GM21825 (cell line): ENCODE results near the gene NGDN.
A peak's percentile ranks its signal among the peaks of the same experiment; 100 is the strongest.
"Not testable (repeated sequence)": the region's sequence is repeated elsewhere in the genome, so short reads cannot be mapped to it uniquely, and the experiment has no call there.

Experiments used
- ATAC-seq: cut with Tn5 transposase; IDR thresholded peaks from one replicate; pipeline ENCODE4 v1.9.1; 2021; ENCODE audit warnings: mild to moderate bottlenecking, moderate library complexity; ENCODE audit not compliant: unreplicated experiment

NGDN gene, protein sequence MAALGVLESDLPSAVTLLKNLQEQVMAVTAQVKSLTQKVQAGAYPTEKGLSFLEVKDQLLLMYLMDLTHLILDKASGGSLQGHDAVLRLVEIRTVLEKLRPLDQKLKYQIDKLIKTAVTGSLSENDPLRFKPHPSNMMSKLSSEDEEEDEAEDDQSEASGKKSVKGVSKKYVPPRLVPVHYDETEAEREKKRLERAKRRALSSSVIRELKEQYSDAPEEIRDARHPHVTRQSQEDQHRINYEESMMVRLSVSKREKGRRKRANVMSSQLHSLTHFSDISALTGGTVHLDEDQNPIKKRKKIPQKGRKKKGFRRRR

GRCh38 chr14:23469127-23469905, at the start of gene NGDN:
Gene NGDN (plus strand): TSS chr14:23469703. CDS start chr14:23469716, 13 bp downstream.
- ATAC-seq, result peak; percentile 96

DNA sequence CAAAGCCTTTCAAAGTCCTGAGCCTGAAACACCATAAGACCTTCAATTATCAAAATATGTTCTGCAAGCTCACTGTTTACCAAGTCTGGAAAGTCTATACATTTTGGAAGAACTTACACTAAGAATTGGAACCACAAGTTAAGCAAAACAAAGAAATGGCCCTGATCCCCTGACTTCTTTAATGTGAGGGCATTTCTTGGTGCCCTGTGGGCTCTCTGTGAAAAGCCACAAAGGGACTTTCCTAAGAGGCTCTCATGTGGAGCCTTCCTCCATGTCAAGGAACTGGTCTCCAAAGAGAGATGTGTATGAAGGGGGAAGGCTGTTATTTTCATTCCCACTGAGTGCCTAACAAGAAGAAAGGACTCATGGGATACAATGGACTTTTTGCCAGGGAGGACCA, 47.9 kb upstream of the NGDN start:
- no peak for ATAC-seq

- ATAC-seq, result no peak
Observed at GRCh38 chr14:23423657-23424056, 45.8 kb upstream of the NGDN start.

DNA sequence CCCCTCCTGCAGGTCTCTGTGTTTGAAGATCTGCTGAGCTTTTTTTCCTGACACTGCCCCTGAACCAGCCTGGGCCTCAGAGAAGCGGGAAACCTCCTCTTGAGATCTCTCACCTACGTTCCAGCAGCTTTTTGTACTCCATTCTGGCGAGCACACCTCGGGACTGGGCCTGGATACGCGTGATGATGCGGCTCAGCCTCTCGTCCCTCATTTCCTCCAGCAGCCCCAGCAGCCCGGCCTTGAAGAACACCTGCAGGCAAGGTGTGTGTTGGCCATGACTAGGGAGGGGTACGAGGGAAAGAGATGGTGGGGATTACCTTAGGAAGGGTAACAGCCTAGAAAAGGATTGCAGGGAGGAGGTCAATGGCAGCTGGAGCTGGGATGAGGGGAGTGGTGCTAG, 44.3 kb upstream of the NGDN start:
- no peak for ATAC-seq

DNA sequence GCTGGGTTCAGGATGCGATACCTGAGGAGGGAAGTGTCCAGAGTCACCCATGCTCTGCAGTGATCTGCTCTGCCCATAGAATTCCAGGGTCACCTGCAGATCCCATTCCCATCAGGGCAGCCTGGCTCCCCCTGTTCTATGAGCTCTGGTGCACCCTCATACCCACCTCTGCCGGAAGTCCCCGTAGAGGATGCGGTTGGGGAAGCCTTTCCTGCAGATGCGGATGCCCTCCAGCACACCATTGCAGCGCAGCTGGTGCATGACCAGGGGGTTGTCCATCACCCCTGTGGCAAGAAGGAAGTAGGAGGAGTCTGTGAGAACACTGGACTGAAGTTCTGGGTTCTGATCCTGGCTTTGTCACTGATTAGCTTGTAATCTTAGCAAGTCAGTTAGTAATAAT, 43.7 kb upstream of the NGDN start:
- ATAC-seq, result not testable (repeated sequence)

DNA sequence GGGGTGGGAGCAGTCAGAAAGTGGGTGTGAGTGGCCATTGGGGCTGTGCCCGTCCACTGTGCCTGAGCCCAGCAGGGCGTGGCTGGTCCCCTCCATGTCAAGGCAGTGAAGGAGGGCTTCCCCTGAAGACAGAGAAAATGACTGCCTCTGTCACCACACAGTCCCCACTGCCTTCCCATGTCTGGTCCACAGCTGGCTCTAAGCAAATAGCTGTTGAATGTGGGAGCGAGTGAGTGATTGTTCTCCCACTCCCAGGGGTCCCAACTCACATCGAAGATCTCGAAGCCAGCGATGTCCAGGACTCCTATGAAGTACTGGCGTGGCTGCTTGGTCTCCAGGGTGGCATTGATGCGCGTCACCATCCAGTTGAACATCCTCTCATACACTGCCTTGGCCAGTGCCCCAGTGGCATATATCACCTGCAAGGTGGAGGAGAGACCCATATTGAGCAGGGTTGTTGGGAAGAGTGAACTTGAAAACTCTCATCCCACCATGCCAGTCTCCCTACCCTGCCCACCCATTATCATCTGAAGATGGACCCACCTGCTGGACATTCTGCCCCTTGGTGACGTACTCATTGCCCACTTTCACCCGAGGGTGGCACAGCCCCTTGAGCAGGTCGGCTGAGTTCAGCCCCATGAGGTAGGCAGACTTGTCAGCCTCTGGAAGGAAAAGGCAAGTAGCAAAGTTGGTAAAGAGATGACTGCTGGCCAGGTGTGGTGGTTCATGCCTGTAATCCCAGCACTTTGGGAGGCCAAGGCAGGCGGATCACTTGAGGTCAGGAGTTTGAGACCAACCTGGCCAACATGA, 40.6 kb upstream of the NGDN start:
- no peak for ATAC-seq

GRCh38 chr14:23430016-23430722, 39.3 kb upstream of the NGDN start:
- no peak for ATAC-seq

- no peak for ATAC-seq
Observed at GRCh38 chr14:23430723-23431085, 38.8 kb upstream of the NGDN start.

DNA sequence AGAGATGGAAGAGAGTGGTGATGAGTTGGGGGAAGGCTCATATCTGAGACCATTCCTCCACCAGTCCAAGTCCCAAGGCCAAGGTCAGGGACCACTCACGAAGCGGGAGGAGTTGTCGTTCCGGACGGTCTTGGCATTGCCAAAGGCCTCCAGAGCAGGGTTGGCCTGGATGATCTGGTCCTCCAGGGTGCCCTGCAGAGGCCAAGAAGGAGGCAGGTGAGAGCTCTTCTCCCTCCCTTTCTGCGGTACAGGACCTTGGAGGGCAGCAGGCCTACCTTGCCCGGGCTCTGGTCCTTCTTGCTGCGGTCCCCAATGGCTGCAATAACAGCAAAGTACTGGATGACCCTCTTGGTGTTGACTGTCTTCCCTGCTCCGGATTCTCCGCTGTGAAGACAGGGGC, 38.0 kb upstream of the NGDN start:
- ATAC-seq, result no peak

GRCh38 chr14:23432102-23432925, 37.2 kb upstream of the NGDN start:
- no peak for ATAC-seq

DNA sequence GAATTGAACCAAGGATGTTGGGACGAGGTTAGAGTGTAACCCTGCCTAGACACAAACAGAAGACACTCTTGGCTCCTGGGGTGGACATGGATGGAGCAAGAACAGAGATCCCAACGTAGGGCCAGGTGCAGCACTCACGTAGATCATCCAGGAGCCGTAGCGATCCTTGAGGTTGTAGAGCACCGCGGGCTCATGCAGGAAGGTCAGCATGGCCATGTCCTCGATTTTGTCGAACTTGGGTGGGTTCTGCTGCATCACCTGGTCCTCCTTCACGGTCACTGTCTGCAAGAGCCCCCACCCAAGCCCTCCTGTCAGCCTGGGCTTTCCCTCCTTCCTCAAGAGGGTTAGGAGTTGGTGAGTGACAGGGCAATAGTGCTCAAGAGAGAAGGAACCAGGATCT, 36.6 kb upstream of the NGDN start:
- no peak for ATAC-seq

- no peak for ATAC-seq
Observed at GRCh38 chr14:23433457-23433856, 36.0 kb upstream of the NGDN start.

GRCh38 chr14:23434488-23435222, 34.8 kb upstream of the NGDN start:
- ATAC-seq, result no peak

DNA sequence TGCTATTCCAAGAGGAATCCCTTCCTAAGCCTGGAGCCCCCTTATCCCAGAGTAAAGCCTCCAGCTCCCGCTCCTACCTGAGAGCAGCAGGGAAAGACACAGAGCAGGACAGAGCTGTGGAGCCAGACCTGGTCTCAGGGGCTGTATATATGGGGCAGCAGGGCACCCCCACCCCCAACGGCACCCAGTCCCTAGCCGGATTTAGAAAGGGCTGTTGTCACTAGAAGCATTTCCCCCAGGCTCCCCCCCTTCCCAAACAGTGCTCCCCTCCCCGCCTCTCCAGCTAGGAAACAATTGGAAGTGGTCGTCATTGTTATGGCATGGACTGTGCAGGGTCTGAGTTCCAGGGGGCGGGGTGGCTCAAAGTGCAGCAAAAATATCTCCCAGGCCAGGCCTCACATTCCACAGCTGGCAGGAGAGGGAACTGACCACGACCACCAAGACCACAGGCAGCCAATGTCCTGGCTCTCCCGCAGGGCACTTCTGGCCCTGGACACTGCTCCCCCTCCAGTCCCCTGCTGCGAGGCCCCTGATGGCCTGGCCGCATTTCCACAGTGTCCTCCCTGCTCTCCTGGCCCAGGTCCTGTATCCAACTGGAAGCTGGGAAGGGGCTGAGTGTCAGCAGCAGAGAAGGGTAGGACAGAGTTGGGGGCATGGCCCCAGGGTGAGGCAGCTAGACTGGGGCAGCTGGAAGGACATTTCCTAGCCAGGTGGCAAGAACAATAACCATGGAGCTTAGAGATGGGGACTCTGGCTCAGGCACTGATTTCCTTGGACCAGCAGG, 33.8 kb upstream of the NGDN start, which contains the start of gene MYH7:
MYH7 (minus strand) TSS at position 118 of the 784 bp plus-strand sequence. CDS start 1,928 bp downstream, outside the sequence.
- ATAC-seq, result no peak

DNA sequence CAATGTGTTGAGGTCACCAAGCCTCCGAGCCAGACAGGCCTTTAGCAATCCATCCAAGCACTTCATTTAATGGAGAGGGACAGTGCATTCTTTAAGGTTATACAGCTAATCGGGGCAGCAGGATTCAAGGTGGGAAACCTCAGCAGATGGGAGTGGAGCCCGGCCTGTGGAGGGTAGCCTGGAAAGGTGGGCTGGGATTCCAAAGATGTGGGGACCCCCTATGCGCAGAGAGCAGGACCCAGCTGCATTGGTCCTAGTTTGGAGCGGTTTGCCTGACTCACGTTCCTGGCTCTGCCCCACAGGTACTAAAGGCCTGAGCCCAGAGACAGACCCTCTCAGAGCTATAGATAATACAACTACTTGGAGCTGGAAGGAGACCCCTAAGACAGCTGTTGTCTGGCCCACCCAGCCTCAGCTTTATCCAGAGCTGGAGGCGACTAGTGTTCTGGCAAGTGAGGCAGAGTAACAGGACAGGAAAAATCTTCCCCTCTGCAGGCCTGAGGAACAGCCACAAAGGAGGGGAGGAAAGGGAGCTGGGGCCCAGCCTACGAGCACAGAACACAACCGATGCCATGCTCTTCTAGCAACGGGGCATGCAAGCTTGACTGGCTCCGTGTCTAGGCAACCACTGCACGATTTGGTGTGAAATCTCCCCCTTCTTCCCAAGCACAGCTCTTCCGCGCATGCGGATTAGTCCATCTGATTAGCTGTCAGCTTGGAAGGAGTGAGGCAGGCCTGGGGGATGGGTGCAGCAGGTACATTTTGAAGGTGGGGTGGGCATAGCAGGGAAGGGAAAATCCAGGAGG, 33.0 kb upstream of the NGDN start:
- no peak for ATAC-seq

- ATAC-seq, result no peak
Observed at GRCh38 chr14:23437133-23438100, 32.1 kb upstream of the NGDN start.
